NCI-H748 treated with DMSO at 0.1 percent for 48 hours (cell line): ENCODE data around the gene GPRC5C.
"Not testable (repeated sequence)": the region's sequence is repeated elsewhere in the genome, so short reads cannot be mapped to it uniquely, and the experiment has no call there.

Experiments
- DNase-seq: peaks from one replicate; lab custom pipeline; 2025; lab: John Stamatoyannopoulos, UW

Gene GPRC5C

GRCh38 chr17:74474043-74474792 lies 42.3 kb downstream of the GPRC5C start:
- DNase-seq, result no peak

GRCh38 chr17:74475189-74475588 lies 43.3 kb downstream of the GPRC5C start:
- no peak for DNase-seq

GRCh38 chr17:74477411-74477810 lies 45.5 kb downstream of the GPRC5C start:
- DNase-seq, result no peak

- no peak for DNase-seq
Observed at GRCh38 chr17:74478420-74479100, 46.7 kb downstream of the GPRC5C start.

GRCh38 chr17:74480290-74480689 lies 48.4 kb downstream of the GPRC5C start:
- DNase-seq, result no peak

- no peak for DNase-seq
Observed at GRCh38 chr17:74481621-74482020, 49.7 kb downstream of the GPRC5C start.

- no peak for DNase-seq
Observed at GRCh38 chr17:74484066-74484465, 52.2 kb downstream of the GPRC5C start.

GRCh38 chr17:74485022-74485743 lies 53.3 kb downstream of the GPRC5C start:
- no peak for DNase-seq

GRCh38 chr17:74485841-74486240 lies 54.0 kb downstream of the GPRC5C start:
- no peak for DNase-seq

- DNase-seq, result not testable (repeated sequence)
Observed at GRCh38 chr17:74488276-74488675, 56.4 kb downstream of the GPRC5C start.

- DNase-seq, result no peak
Observed at GRCh38 chr17:74490716-74491115, 58.8 kb downstream of the GPRC5C start.

- no peak for DNase-seq
Observed at GRCh38 chr17:74491626-74492025, 59.7 kb downstream of the GPRC5C start.

- peak; percentile 28 for DNase-seq
Observed at GRCh38 chr17:74493331-74493833, 61.5 kb downstream of the GPRC5C start.
